ENCODE results near the gene MLLT6. TPM values are rescaled to one million over a fixed set of nuclear protein-coding genes. Genes with fewer than 3 reads are reported as not detected.

The MLLT6 gene
- total and polyA plus RNA-seq, 2 of the 13 experiments (the other 11 are each of a cell fraction or from before 2014, with no cell fraction given), result 50.7 to 69.5 TPM

GRCh38 chr17:38703742-38704605, 1.1 kb upstream of the MLLT6 start (continued):
- TF ChIP-seq PBX3 (CRISPR knock-in tag; IDR thresholded peaks at IDR 0.05; ENCODE audit: borderline replicate concordance) (no peak), HOXD1 (CRISPR knock-in tag; IDR thresholded peaks at IDR 0.05) (peak; percentile 98), ZNF296 (CRISPR knock-in tag; conservative IDR thresholded peaks at IDR 0.05) (no peak; the same call in 1 of the 2 replicates), CREM (IDR thresholded peaks at IDR 0.05) (peak; percentile 98), CREM (CRISPR knock-in tag; IDR thresholded peaks at IDR 0.05) (no peak), ZNF660 (CRISPR knock-in tag; IDR thresholded peaks at IDR 0.05; ENCODE audit: borderline replicate concordance, low read depth) (no peak), ZNF207 (IDR thresholded peaks at IDR 0.05; ENCODE audit: borderline replicate concordance) (no peak), PAXIP1 (CRISPR knock-in tag; conservative IDR thresholded peaks at IDR 0.05) (peak; percentile 98), TBL1XR1 (IDR thresholded peaks at IDR 0.05; ENCODE audit: borderline replicate concordance, low read length, partially characterized antibody) (peak; percentile 97), BRD4 (CRISPR knock-in tag; IDR thresholded peaks at IDR 0.05) (no peak; the same call in 1 of the 2 replicates), BORCS8-MEF2B (CRISPR knock-in tag; IDR thresholded peaks at IDR 0.05) (peak; percentile 56), ZNF20 (CRISPR knock-in tag; IDR thresholded peaks at IDR 0.05) (peak; percentile 76; the same call in 1 of the 2 replicates), KIAA2018 (CRISPR knock-in tag; IDR thresholded peaks at IDR 0.05; ENCODE audit: borderline replicate concordance) (0 out of 2 replicates have a peak, but pooled peaks have one; percentile 35), ATF5 (CRISPR knock-in tag; IDR thresholded peaks at IDR 0.05; ENCODE audit: low read depth) (no peak; the same call in 1 of the 2 replicates), PITX1 (CRISPR knock-in tag; IDR thresholded peaks at IDR 0.05) (peak; percentile 100)

Data from HepG2 (cell line).